Cardiac fibroblast (primary cell): ENCODE results near the gene SETBP1.

ENCODE experiments used
- DNase-seq, 2 donors: peaks; one replicate each; pipeline versions ENCODE4 v3.0.0 to v3.0.0-alpha.2; 2010; ENCODE audit warnings: low read depth in 2 of 2
- H3K4me3 ChIP-seq, 2 donors: replicated peaks in 1 of 2; 1 replicate in 1 of 2; 2 replicates in 1 of 2; pipeline ENCODE4 v1.5.1; 2011; ENCODE audit warnings: low read depth in 2 of 2, low read length in 2 of 2, mild to moderate bottlenecking in 2 of 2, moderate library complexity in 1 of 2
- CTCF ChIP-seq: IDR thresholded peaks from one replicate; pipeline ENCODE4 v1.5.1; 2011; ENCODE audit warnings: low read depth, mild to moderate bottlenecking, low read length, inconsistent platforms

The SETBP1 gene

GRCh38 chr18:44781886-44782285 is 101.2 kb downstream of the SETBP1 start:
- H3K4me3 ChIP-seq: no peak overlapping the region
- no peak for TF ChIP-seq CTCF
- peak; percentile 52 to 78 for DNase-seq

GRCh38 chr18:44782617-44783016 is 101.9 kb downstream of the SETBP1 start:
- no peak overlapping the region for H3K4me3 ChIP-seq
- no peak for TF ChIP-seq CTCF
- no peak for DNase-seq

GRCh38 chr18:44783371-44783770 is 102.7 kb downstream of the SETBP1 start:
- H3K4me3 ChIP-seq: no peak overlapping the region
- DNase-seq: no peak
- no peak for TF ChIP-seq CTCF

- no peak for DNase-seq
- no peak overlapping the region for H3K4me3 ChIP-seq
- no peak for TF ChIP-seq CTCF
These were observed 105.6 kb downstream of the SETBP1 start for GRCh38 chr18:44786257-44786656.

GRCh38 chr18:44786688-44787087 is 106.0 kb downstream of the SETBP1 start:
- TF ChIP-seq CTCF: no peak
- no peak overlapping the region for H3K4me3 ChIP-seq
- no peak for DNase-seq

- no peak for TF ChIP-seq CTCF
- no peak for DNase-seq
- H3K4me3 ChIP-seq: no peak overlapping the region
These were observed 107.6 kb downstream of the SETBP1 start for GRCh38 chr18:44788334-44788733.

GRCh38 chr18:44789710-44790109 is 109.0 kb downstream of the SETBP1 start:
- TF ChIP-seq CTCF: no peak
- DNase-seq: peak; percentile 16 to 38
- no peak overlapping the region for H3K4me3 ChIP-seq
